Calu3 (cell line): ENCODE data around the gene RETREG1. TPM values are rescaled to one million over a fixed set of nuclear protein-coding genes. Genes with fewer than 3 reads are reported as not detected.

Source experiments
- BruUV-seq: library from RNA; stranded (reverse); fragments of 400-500 nt; replicated peaks from 2 replicates; lab custom pipeline; 2021; lab: Mats Ljungman, UMichigan
- CTCF ChIA-PET: fragments of 300-600 bp; sonication (Branson Sonifier 250); formaldehyde crosslinking; loops from one replicate; lab custom pipeline; 2022; ENCODE audit warnings: antibody characterized with exemption; lab: Charles Lee
- DNase-seq: peaks from one replicate; pipeline ENCODE4 v3.0.0; 2022
- H3K27ac Mint-ChIP-seq: one replicate; pipeline ENCODE4 v1.8.0; 2022; ENCODE audit warnings: mixed read lengths; ENCODE audit not compliant: unreplicated experiment
- H3K27me3 Mint-ChIP-seq: one replicate; pipeline ENCODE4 v1.8.0; 2022; ENCODE audit warnings: mixed read lengths; ENCODE audit not compliant: unreplicated experiment
- H3K36me3 Mint-ChIP-seq: one replicate; pipeline ENCODE4 v1.8.0; 2022; ENCODE audit warnings: mild to moderate bottlenecking, moderate library complexity, mixed read lengths; ENCODE audit not compliant: insufficient read depth, unreplicated experiment
- H3K4me1 Mint-ChIP-seq: one replicate; pipeline ENCODE4 v1.8.0; 2022; ENCODE audit warnings: mild to moderate bottlenecking, low read depth, mixed read lengths; ENCODE audit not compliant: unreplicated experiment
- H3K4me3 Mint-ChIP-seq: one replicate; pipeline ENCODE4 v1.8.0; 2022; ENCODE audit warnings: mild to moderate bottlenecking, low read depth, moderate library complexity, mixed read lengths; ENCODE audit not compliant: unreplicated experiment
- H3K9me3 Mint-ChIP-seq: one replicate; pipeline ENCODE4 v1.8.0; 2022; ENCODE audit warnings: low read depth, mixed read lengths; ENCODE audit not compliant: unreplicated experiment
- intact Hi-C: fragments of 100-400 bp; cut with micrococcal nuclease; formaldehyde crosslinking; loops from one replicate; pipeline ENCODE4 v1.10.0; 2022; ENCODE audit not compliant: unreplicated experiment
- total RNA-seq: library from RNA; stranded (reverse); gene quantifications from 2 replicates; pipeline ENCODE4 v1.2.3, GENCODE V29; 2022
- TF ChIP-seq, protein P1 (sequence below): fragments of 200-600 bp; IDR thresholded peaks from one replicate; pipeline ENCODE4 v1.8.0; 2022; ENCODE audit warnings: antibody characterized with exemption; ENCODE audit not compliant: unreplicated experiment

RETREG1 gene
- total RNA-seq, 1 experiment from 2014 or later = 12.0 TPM

DNA sequence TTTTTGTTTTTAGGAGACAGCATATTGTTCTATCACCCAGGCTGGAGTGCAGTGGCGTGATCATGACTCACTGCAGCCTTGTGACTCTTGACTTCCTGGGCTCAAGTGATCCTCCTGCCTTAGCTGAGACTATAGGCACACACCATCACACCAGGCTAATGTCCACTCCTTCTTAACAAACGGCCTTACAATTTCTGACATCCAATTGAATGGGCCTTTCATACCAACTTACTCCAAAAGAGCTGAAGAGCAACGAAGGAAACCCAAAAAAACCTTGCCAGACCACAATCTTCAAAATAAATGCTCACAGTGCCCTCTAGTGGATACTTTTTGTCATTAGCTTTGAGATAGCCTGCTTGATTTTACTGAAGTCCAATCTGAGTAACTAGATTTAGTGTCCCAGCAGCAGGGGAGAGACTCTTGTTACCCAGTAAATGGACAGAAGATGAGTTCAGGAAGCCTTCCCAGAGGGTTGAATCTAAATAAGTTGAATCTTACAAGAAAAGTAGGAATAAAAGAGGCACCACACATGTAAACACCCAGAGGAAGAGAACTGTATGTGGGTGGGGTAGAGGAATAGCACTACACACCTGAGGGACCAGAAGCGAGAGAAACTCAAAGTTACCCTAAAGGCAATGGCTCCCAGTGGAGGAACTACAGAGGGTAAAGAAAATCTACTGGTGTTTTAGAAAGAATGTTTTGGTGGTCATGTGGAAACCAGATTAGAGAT is 160.5 kb downstream of the RETREG1 start:
- Mint-ChIP-seq H3K27ac (peak overlapping the region; percentile 69), H3K4me3 (peak overlapping the region; percentile 7), H3K27me3 (no peaks in the 10 kb centered on the region), H3K36me3 (peaks cover 31% of the 10 kb centered on the region), H3K9me3 (no peaks in the 10 kb centered on the region), H3K4me1 (peaks cover 21% of the 10 kb centered on the region)
- intact Hi-C loops = loop anchor here (1.0 kb wide), 1 partner anchor 296 kb away; no protein-coding TSS in a partner anchor
- DNase-seq = peak; percentile 19
- CTCF ChIA-PET = interaction anchor here (0.7 to 2.5 kb wide), 3 partner anchors 8 to 296 kb away, joined by 4 to 25 read pairs (median 4); no protein-coding TSS in a partner anchor
- no TSS peak for BruUV-seq
- TF ChIP-seq, protein P1, sequence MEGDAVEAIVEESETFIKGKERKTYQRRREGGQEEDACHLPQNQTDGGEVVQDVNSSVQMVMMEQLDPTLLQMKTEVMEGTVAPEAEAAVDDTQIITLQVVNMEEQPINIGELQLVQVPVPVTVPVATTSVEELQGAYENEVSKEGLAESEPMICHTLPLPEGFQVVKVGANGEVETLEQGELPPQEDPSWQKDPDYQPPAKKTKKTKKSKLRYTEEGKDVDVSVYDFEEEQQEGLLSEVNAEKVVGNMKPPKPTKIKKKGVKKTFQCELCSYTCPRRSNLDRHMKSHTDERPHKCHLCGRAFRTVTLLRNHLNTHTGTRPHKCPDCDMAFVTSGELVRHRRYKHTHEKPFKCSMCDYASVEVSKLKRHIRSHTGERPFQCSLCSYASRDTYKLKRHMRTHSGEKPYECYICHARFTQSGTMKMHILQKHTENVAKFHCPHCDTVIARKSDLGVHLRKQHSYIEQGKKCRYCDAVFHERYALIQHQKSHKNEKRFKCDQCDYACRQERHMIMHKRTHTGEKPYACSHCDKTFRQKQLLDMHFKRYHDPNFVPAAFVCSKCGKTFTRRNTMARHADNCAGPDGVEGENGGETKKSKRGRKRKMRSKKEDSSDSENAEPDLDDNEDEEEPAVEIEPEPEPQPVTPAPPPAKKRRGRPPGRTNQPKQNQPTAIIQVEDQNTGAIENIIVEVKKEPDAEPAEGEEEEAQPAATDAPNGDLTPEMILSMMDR = peak; percentile 72

DNA sequence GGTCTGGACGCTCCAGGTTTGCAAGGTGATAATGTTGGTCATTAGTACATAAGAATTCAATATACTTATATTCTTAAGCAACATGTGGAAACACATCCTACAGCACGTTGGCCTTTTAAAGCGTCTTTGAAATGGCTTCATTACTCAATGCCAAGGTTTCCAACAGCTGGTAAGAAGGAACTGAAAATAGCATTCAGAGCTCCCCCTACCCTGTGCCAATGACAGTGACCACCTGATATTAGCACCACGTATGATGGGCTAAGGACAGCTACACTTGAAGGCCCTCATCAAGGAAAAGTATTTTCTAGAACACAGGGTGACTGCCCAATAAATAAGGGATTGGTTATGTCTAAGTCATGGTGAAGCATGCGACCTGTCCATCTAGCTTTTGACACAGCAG is 161.1 kb downstream of the RETREG1 start:
- no peak for DNase-seq
- peaks cover 28% of the 10 kb centered on the region for H3K36me3 Mint-ChIP-seq
- intact Hi-C loops = loop anchor here (1.0 kb wide), 1 partner anchor 295 kb away; no protein-coding TSS in a partner anchor
- H3K4me1 Mint-ChIP-seq = peaks cover 15% of the 10 kb centered on the region
- TF ChIP-seq, protein P1 = no peak
- H3K9me3 Mint-ChIP-seq = no peaks in the 10 kb centered on the region
- CTCF ChIA-PET = interaction anchor here (1.4 to 2.5 kb wide), 2 partner anchors 9 to 295 kb away, joined by 4 to 25 read pairs; no protein-coding TSS in a partner anchor
- H3K27me3 Mint-ChIP-seq = no peaks in the 10 kb centered on the region
- peak overlapping the region; percentile 69 for H3K27ac Mint-ChIP-seq
- no TSS peak for BruUV-seq
- H3K4me3 Mint-ChIP-seq = peak overlapping the region; percentile 7

DNA sequence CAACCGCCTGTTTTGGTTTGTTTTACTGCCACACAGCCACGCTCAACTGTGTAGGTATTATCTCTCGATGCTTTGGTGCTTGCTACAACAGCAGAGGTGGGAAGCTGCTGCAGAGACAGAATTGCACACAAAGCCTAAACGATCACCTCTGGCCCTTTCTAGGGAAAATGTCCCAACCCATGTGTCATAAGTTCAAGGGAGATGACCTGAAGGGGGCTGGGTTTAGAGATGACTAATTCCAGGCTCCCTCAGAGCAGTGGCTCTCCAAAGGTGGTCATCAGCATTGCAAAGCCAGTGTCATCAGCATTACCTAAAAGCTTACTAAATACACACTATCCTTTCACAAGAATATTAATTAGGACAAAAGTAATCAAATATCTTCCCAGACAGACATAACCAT is 162.1 kb downstream of the RETREG1 start:
- no peak for DNase-seq
- no peak overlapping the region for H3K4me3 Mint-ChIP-seq
- H3K4me1 Mint-ChIP-seq = peaks cover 11% of the 10 kb centered on the region
- no TSS peak for BruUV-seq
- no peaks in the 10 kb centered on the region for H3K27me3 Mint-ChIP-seq
- intact Hi-C loops = no loop called here
- TF ChIP-seq, protein P1 = no peak
- CTCF ChIA-PET = interaction anchor here (2.5 kb wide), 1 partner anchor 294 kb away, joined by 25 read pairs; no protein-coding TSS in a partner anchor
- peaks cover 31% of the 10 kb centered on the region for H3K36me3 Mint-ChIP-seq
- H3K27ac Mint-ChIP-seq = no peak overlapping the region
- H3K9me3 Mint-ChIP-seq = no peaks in the 10 kb centered on the region

DNA sequence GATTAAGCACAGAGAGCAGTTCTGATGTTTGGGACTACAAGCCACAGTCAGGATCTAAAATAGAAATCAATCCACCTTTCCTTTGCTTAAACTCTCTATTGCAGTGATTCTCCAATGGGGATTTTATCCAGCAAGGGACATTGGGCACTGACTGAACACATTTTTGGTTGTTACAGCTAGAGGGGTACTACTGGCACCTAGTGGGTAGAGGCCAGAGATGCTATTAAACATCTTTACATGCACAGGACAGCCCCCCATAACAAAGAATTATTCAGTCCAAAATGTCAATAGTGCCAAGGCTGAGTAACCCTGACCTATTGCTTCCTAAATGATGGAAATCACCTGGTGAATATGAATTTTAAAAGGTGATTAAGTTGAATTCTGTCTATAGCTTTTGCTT is 163.2 kb downstream of the RETREG1 start:
- CTCF ChIA-PET = no interaction called here
- TF ChIP-seq, protein P1 = no peak
- Mint-ChIP-seq H3K36me3 (peaks cover 39% of the 10 kb centered on the region), H3K4me1 (peaks cover 11% of the 10 kb centered on the region), H3K27ac (no peak overlapping the region), H3K4me3 (no peak overlapping the region), H3K27me3 (no peaks in the 10 kb centered on the region), H3K9me3 (no peaks in the 10 kb centered on the region)
- no TSS peak for BruUV-seq
- DNase-seq = no peak
- intact Hi-C loops = no loop called here
